ENCODE data around the gene UROS.

UROS gene

GRCh38 chr10:125778556-125778955 is 44.5 kb downstream of the UROS start:
- Histone ChIP-seq H3K9me3 (ENCODE audit: control insufficient read depth, insufficient read depth, low read length) (no peaks in the 10 kb centered on the region), H3K4me3 (ENCODE audit: low read length) (no peak overlapping the region), H3K27ac (ENCODE audit: low read length) (no peak overlapping the region), H3K36me3 (ENCODE audit: control insufficient read depth, insufficient read depth, low read length) (no peaks in the 10 kb centered on the region; the same call in 1 of the 2 replicates), H3K4me1 (ENCODE audit: control insufficient read depth, insufficient read depth, low read length) (no peaks in the 10 kb centered on the region), H3K27me3 (ENCODE audit: control insufficient read depth, insufficient read depth, low read length) (no peaks in the 10 kb centered on the region)
- DNase-seq (ENCODE audit: low read depth, low spot score) = no peak
- no CpG with 5 or more reads among the region's 5 CpGs for WGBS (ENCODE audit: insufficient coverage, insufficient read length)

- no peak for DNase-seq (ENCODE audit: low read depth, low spot score)
- WGBS (ENCODE audit: insufficient coverage, insufficient read length) = no CpG with 5 or more reads among the region's 9 CpGs
- no peaks in the 10 kb centered on the region for H3K9me3 ChIP-seq (ENCODE audit: control insufficient read depth, insufficient read depth, low read length)
- H3K27me3 ChIP-seq (ENCODE audit: control insufficient read depth, insufficient read depth, low read length) = no peaks in the 10 kb centered on the region
- no peaks in the 10 kb centered on the region; the same call in 1 of the 2 replicates for H3K36me3 ChIP-seq (ENCODE audit: control insufficient read depth, insufficient read depth, low read length)
- H3K4me1 ChIP-seq (ENCODE audit: control insufficient read depth, insufficient read depth, low read length) = no peaks in the 10 kb centered on the region
- no peak overlapping the region for H3K4me3 ChIP-seq (ENCODE audit: low read length)
- H3K27ac ChIP-seq (ENCODE audit: low read length) = no peak overlapping the region
These were observed 45.3 kb downstream of the UROS start for GRCh38 chr10:125777806-125778205.

GRCh38 chr10:125775491-125776106 is 47.5 kb downstream of the UROS start, which contains the start of gene MMP21:
MMP21 (minus strand) TSS chr10:125775821; CDS start chr10:125775821, 0 bp downstream.
- no peaks in the 10 kb centered on the region for H3K4me1 ChIP-seq (ENCODE audit: control insufficient read depth, insufficient read depth, low read length)
- H3K27me3 ChIP-seq (ENCODE audit: control insufficient read depth, insufficient read depth, low read length) = no peaks in the 10 kb centered on the region
- DNase-seq (ENCODE audit: low read depth, low spot score) = no peak
- H3K27ac ChIP-seq (ENCODE audit: low read length) = no peak within 1 kb of the TSS
- no peaks in the 10 kb centered on the region for H3K9me3 ChIP-seq (ENCODE audit: control insufficient read depth, insufficient read depth, low read length)
- no peak within 1 kb of the TSS for H3K4me3 ChIP-seq (ENCODE audit: low read length)
- no CpG with 5 or more reads among the region's 26 CpGs for WGBS (ENCODE audit: insufficient coverage, insufficient read length)
- H3K36me3 ChIP-seq (ENCODE audit: control insufficient read depth, insufficient read depth, low read length) = no peaks in the 10 kb centered on the region

GRCh38 chr10:125774581-125775191 is 48.4 kb downstream of the UROS start:
- Histone ChIP-seq H3K9me3 (ENCODE audit: control insufficient read depth, insufficient read depth, low read length) (no peaks in the 10 kb centered on the region), H3K27ac (ENCODE audit: low read length) (no peak overlapping the region), H3K36me3 (ENCODE audit: control insufficient read depth, insufficient read depth, low read length) (no peaks in the 10 kb centered on the region), H3K4me3 (ENCODE audit: low read length) (no peak overlapping the region), H3K4me1 (ENCODE audit: control insufficient read depth, insufficient read depth, low read length) (no peaks in the 10 kb centered on the region), H3K27me3 (ENCODE audit: control insufficient read depth, insufficient read depth, low read length) (no peaks in the 10 kb centered on the region)
- no peak for DNase-seq (ENCODE audit: low read depth, low spot score)
- no CpG with 5 or more reads among the region's 32 CpGs for WGBS (ENCODE audit: insufficient coverage, insufficient read length)

GRCh38 chr10:125773687-125774543 is 49.1 kb downstream of the UROS start:
- no peak for DNase-seq (ENCODE audit: low read depth, low spot score)
- no peaks in the 10 kb centered on the region for H3K36me3 ChIP-seq (ENCODE audit: control insufficient read depth, insufficient read depth, low read length)
- H3K4me3 ChIP-seq (ENCODE audit: low read length) = no peak overlapping the region
- no peaks in the 10 kb centered on the region for H3K4me1 ChIP-seq (ENCODE audit: control insufficient read depth, insufficient read depth, low read length)
- H3K27ac ChIP-seq (ENCODE audit: low read length) = no peak overlapping the region
- no peaks in the 10 kb centered on the region for H3K27me3 ChIP-seq (ENCODE audit: control insufficient read depth, insufficient read depth, low read length)
- WGBS (ENCODE audit: insufficient coverage, insufficient read length) = no CpG with 5 or more reads among the region's 75 CpGs
- no peaks in the 10 kb centered on the region for H3K9me3 ChIP-seq (ENCODE audit: control insufficient read depth, insufficient read depth, low read length)

- H3K4me3 ChIP-seq (ENCODE audit: low read length) = no peak overlapping the region
- H3K36me3 ChIP-seq (ENCODE audit: control insufficient read depth, insufficient read depth, low read length) = no peaks in the 10 kb centered on the region
- no peak for DNase-seq (ENCODE audit: low read depth, low spot score)
- no peaks in the 10 kb centered on the region for H3K9me3 ChIP-seq (ENCODE audit: control insufficient read depth, insufficient read depth, low read length)
- H3K27me3 ChIP-seq (ENCODE audit: control insufficient read depth, insufficient read depth, low read length) = no peaks in the 10 kb centered on the region
- H3K4me1 ChIP-seq (ENCODE audit: control insufficient read depth, insufficient read depth, low read length) = no peaks in the 10 kb centered on the region
- WGBS (ENCODE audit: insufficient coverage, insufficient read length) = no CpG with 5 or more reads among the region's 11 CpGs
- no peak overlapping the region for H3K27ac ChIP-seq (ENCODE audit: low read length)
These were observed 50.2 kb downstream of the UROS start for GRCh38 chr10:125772864-125773180.

- Histone ChIP-seq H3K27ac (ENCODE audit: low read length) (no peak overlapping the region), H3K27me3 (ENCODE audit: control insufficient read depth, insufficient read depth, low read length) (no peaks in the 10 kb centered on the region), H3K4me3 (ENCODE audit: low read length) (no peak overlapping the region), H3K9me3 (ENCODE audit: control insufficient read depth, insufficient read depth, low read length) (no peaks in the 10 kb centered on the region), H3K4me1 (ENCODE audit: control insufficient read depth, insufficient read depth, low read length) (no peaks in the 10 kb centered on the region), H3K36me3 (ENCODE audit: control insufficient read depth, insufficient read depth, low read length) (no peaks in the 10 kb centered on the region)
- no peak for DNase-seq (ENCODE audit: low read depth, low spot score)
- WGBS (ENCODE audit: insufficient coverage, insufficient read length) = no CpG with 5 or more reads among the region's 28 CpGs
These were observed 50.8 kb downstream of the UROS start for GRCh38 chr10:125772112-125772863.

- no peak for DNase-seq (ENCODE audit: low read depth, low spot score)
- H3K36me3 ChIP-seq (ENCODE audit: control insufficient read depth, insufficient read depth, low read length) = no peaks in the 10 kb centered on the region
- H3K4me3 ChIP-seq (ENCODE audit: low read length) = no peak overlapping the region
- no peak overlapping the region for H3K27ac ChIP-seq (ENCODE audit: low read length)
- no peaks in the 10 kb centered on the region for H3K27me3 ChIP-seq (ENCODE audit: control insufficient read depth, insufficient read depth, low read length)
- no peaks in the 10 kb centered on the region for H3K4me1 ChIP-seq (ENCODE audit: control insufficient read depth, insufficient read depth, low read length)
- no CpG with 5 or more reads among the region's 5 CpGs for WGBS (ENCODE audit: insufficient coverage, insufficient read length)
- H3K9me3 ChIP-seq (ENCODE audit: control insufficient read depth, insufficient read depth, low read length) = no peaks in the 10 kb centered on the region
These were observed 52.2 kb downstream of the UROS start for GRCh38 chr10:125770844-125771243.

- Histone ChIP-seq H3K9me3 (ENCODE audit: control insufficient read depth, insufficient read depth, low read length) (no peaks in the 10 kb centered on the region), H3K4me1 (ENCODE audit: control insufficient read depth, insufficient read depth, low read length) (no peaks in the 10 kb centered on the region), H3K27me3 (ENCODE audit: control insufficient read depth, insufficient read depth, low read length) (no peaks in the 10 kb centered on the region), H3K36me3 (ENCODE audit: control insufficient read depth, insufficient read depth, low read length) (peaks cover 3% of the 10 kb centered on the region; the same call in 1 of the 2 replicates), H3K4me3 (ENCODE audit: low read length) (no peak overlapping the region), H3K27ac (ENCODE audit: low read length) (no peak overlapping the region)
- no peak for DNase-seq (ENCODE audit: low read depth, low spot score)
- no CpG with 5 or more reads among the region's 12 CpGs for WGBS (ENCODE audit: insufficient coverage, insufficient read length)
These were observed 53.9 kb downstream of the UROS start for GRCh38 chr10:125769175-125769574.

GRCh38 chr10:125768219-125768855 is 54.7 kb downstream of the UROS start:
- no peak for DNase-seq (ENCODE audit: low read depth, low spot score)
- peaks cover 8% of the 10 kb centered on the region; the same call in 1 of the 2 replicates for H3K36me3 ChIP-seq (ENCODE audit: control insufficient read depth, insufficient read depth, low read length)
- H3K27me3 ChIP-seq (ENCODE audit: control insufficient read depth, insufficient read depth, low read length) = no peaks in the 10 kb centered on the region
- no CpG with 5 or more reads among the region's 4 CpGs for WGBS (ENCODE audit: insufficient coverage, insufficient read length)
- H3K9me3 ChIP-seq (ENCODE audit: control insufficient read depth, insufficient read depth, low read length) = no peaks in the 10 kb centered on the region
- no peak overlapping the region for H3K4me3 ChIP-seq (ENCODE audit: low read length)
- H3K4me1 ChIP-seq (ENCODE audit: control insufficient read depth, insufficient read depth, low read length) = no peaks in the 10 kb centered on the region
- H3K27ac ChIP-seq (ENCODE audit: low read length) = no peak overlapping the region
